HG03159 (cell line): ENCODE results near the gene TMEM178B.

ENCODE experiments used
- ATAC-seq: cut with Tn5 transposase; IDR thresholded peaks from one replicate; pipeline ENCODE4 v1.9.1; 2021; ENCODE audit warnings: mild to moderate bottlenecking, moderate library complexity; ENCODE audit not compliant: unreplicated experiment

Gene TMEM178B

DNA sequence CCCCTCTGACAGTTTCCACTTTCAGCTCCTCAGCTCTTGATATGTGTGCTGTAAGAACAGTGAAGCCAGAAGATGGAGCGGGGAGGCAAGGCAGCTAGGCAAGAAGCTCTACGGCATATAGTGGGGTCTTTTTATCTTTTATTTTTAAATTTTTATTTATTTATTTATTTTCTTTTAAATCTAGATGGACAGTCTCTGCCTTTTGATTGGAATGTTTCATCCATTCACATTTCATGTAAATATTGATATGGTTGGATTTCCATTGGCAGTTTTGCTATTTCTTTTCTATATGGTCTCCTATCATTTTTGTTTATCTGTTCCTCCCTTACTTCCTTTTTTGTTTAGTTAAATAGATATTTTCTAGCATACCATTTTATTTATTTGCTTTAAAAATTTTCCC lies 183.7 kb downstream of the TMEM178B start:
- no peak for ATAC-seq

GRCh38 chr7:141258559-141258958 lies 184.7 kb downstream of the TMEM178B start:
- no peak for ATAC-seq

- ATAC-seq = no peak
Measured at GRCh38 chr7:141262101-141263090, 188.5 kb downstream of the TMEM178B start.

- no peak for ATAC-seq
Measured at GRCh38 chr7:141263508-141263907, 189.6 kb downstream of the TMEM178B start.

- ATAC-seq = no peak
Measured at GRCh38 chr7:141263983-141264382, 190.1 kb downstream of the TMEM178B start.

DNA sequence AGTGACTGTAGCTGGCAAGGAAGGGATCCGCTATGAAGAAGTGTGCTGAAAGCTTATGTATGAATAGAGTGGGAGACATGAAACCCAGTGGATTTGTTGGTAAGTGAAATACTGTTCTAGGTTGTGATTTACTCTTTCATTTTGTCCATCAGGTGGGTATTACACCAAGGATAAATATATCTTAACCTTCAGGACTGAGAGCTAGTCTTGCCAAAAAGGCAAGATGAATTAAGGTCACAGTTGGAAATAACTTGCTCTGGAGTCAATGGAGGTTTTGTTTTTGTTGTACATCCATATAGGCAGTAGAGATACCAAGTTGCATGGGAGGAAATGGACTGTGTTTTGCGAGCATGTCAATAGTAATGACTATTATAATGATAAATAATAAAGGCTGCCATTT lies 190.6 kb downstream of the TMEM178B start:
- no peak for ATAC-seq

GRCh38 chr7:141265668-141266067 lies 191.8 kb downstream of the TMEM178B start:
- ATAC-seq = no peak

DNA sequence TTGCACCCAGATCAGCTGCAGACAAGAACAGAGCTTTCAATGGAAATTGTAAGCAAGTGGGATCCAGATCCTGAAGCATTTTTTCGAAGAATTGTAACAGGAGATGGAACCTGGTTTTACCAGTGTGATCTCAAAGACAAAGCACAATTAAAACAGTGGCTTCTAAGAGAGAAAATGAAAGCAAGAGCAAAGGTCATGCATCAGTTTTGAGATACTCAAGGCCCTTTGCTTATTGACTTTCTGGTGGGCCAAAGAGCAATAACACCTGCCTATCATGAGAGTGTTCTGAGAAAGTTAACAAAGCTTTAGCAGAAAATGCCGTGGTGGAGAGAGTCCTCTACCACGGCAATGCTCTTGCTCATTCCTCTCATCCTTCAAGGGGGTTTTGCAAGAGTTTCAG lies 194.8 kb downstream of the TMEM178B start:
- no peak for ATAC-seq

- ATAC-seq = no peak
Measured at GRCh38 chr7:141271451-141271850, 197.6 kb downstream of the TMEM178B start.

- ATAC-seq = no peak
Measured at GRCh38 chr7:141272417-141272816, 198.6 kb downstream of the TMEM178B start.

DNA sequence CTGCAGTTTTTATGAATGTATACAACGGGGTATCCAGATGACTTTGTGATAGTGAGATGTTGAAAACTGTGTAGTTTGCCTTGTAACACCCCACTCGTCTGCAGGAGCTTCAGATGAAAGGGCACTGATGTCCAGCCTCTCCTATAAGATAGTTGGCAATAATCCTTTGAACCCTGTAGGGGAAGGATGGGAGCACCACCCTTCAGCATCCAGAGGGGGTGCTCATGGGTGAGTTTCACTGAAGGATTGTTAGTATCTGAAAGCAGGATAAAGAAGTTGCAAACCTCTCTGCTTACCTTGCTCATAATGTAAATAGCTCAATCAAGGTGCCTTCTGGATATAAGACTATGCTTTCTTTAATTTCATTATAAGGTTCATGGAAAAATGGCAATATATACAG lies 201.5 kb downstream of the TMEM178B start:
- ATAC-seq = no peak

- ATAC-seq = no peak
Measured at GRCh38 chr7:141276031-141276430, 202.2 kb downstream of the TMEM178B start.

GRCh38 chr7:141280100-141280499 lies 206.2 kb downstream of the TMEM178B start:
- ATAC-seq = no peak

DNA sequence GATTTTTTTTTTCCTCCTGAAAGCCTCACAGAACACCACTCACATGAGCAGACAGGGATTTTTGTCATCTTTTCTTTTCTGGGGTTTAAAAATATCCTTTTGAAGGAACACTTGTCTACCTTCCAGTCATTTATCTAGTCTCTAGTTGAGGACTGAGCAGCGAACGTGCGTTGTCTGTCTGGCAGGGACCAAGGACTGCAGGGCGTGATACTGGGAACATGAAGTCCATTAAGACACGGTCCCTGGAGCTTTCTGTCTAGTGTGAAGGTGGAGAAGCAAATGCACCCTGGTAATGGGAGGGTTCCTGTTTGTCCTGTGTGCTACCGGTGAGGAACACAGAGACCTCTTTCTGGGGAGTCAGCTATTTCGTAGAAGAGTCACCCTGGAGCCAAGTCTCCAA lies 207.4 kb downstream of the TMEM178B start:
- no peak for ATAC-seq

GRCh38 chr7:141286522-141286921 lies 212.7 kb downstream of the TMEM178B start:
- ATAC-seq = no peak

DNA sequence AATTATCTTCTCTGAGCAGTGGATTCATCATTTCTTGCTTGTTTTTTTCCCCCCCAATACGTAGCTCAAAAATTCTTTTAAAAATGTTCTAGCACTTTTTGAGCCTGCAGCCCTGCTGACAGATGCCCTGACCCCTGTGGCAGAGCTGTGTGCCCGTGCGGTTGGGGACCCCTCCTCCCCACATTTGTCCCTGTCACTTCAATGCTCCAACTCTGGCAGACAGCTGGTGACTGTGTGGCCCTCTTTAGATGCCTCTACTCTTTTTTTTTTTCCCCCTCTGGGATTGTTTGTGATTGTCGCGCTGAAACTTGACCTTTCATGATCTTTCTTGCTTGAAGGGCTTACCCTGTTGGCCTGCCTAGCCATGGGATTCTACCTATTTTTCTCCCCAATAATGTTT lies 214.1 kb downstream of the TMEM178B start:
- no peak for ATAC-seq

DNA sequence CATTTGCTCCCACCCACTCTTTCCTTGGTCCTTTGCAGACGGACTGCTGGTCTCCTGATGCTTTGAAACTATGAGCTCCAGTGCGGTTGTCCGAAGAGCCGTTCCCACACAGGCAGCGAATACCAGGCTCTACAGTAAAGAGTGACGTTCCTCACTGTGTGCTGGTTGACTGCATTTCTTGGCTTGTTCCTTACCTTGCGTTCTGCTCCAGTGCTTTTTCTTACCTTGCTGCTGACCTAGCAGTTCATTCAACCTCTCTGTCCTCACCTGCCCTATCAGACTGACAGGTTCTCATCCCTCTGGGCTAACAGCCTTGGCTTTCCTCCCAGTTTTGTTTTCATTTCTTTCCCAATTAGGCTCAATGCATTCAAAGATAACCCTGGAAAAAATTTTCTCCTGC lies 214.8 kb downstream of the TMEM178B start:
- no peak for ATAC-seq

DNA sequence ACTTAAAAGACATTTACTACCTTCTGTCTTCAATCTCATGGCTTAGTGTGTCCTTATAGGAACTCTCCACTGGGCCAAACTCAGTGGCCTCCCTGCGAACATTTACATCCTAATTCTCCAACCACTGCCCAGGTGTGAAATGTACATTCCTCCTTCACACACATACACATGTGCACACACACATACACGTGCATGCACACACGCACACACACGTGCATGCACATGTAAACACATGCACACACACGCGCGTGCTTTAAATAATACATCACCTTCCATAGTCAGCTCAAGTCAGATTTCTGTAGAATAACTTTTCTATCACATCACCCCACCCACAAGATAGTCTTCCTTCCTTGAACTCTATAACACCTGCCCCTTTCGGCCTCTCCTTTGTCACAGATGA lies 216.5 kb downstream of the TMEM178B start:
- ATAC-seq = no peak

DNA sequence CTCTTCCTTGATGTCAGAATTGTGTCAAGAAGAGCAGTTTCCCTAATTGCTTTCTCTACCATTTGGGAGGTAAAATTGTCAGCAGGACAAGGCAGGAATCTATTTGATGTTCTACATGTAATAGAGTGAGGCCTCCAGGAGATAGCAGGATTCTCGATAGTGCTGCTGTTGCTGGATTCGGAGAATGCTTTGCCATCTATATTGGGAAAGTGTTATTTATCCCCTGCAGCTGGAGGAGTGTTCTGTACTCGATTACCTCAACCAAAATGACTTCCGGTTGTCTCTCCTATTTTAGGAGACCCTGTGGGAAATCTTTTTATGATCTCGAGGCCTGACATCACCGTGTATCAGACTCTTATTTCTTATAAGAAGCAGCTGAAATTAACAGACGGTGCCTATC lies 217.1 kb downstream of the TMEM178B start:
- ATAC-seq = no peak

DNA sequence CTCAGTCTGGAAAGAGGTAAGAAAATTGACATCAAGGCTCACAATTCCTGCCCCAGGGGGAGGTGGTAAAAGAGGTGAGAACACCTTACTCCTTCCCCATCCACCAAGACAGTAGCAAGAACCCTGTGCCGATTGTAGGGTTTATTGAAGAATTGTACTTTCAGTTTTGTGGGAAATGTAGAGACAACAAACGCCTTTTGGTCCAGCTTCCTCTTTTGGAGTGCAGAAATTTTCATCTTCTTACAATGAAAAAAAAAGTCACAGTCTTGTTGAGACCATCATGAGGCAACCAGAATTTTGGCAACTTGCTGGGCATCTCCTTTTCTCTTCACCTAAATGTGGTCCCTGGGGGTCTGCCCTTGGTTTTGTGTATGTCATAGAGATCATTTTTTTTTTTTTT lies 217.7 kb downstream of the TMEM178B start:
- ATAC-seq = no peak

DNA sequence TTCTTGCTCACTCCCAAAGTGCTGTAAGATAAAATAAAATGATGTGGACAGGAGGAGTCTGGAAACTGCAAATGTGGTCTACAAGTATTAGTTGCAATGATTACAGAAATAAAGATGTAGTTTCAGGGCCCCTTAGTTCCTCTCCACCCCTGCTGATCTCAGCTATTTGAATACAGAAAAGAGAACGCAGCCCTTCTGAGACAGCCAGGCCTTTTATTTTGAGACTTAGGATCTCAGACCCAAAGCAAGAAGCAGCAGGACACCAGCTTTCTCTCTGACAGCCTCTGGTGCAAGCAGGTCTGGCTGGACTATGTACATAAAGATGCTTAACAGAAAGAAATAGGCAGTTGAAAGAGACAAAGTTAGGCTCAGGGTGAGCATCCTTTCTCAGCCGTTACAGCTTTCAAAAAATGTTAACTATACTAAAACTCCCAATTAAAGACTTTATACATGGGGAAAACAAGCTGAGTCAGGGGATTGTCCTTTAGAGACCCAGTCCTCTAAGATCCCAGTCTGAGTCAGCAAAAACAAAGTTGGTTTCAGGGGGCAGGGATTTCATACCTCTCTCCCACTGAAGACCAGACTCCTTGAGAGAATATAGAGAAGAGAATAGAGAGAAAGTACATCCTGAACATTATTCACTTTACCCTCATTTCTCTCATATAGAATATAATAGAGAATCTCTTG lies 220.4 kb downstream of the TMEM178B start:
- ATAC-seq = no peak

DNA sequence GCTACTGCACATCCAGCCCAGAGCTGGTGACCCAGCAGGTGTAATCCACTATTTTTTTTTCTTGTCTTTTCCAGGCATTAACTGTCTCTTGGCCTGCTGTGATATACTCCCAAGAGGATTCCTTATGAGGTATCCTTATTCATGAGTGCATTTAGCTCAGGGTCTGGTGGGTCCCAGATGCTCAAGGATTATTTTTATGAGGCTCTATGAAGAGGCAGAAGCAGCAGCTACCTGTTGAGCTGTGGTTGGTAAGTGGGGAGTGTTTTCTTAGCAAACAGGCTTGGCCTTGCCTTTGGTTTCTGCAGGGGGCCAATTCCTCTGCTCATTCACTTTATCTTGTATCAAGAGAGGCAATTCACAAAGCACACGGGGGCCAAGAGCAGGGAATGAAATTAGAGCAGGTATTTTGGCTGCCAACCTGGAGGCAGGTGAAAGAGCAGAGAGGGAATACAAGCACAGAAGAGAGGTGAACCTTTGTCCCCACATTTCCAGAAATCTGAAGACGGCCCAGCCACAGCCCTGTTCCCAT lies 221.6 kb downstream of the TMEM178B start:
- ATAC-seq = no peak
